Prostate gland (tissue), 2 donors: Measurements from ENCODE around the gene RGS19.

Experiments used
- CTCF ChIP-seq, 4 experiments: fragments of 200-600 bp in 2 of 4; fragments of 450-650 bp in 2 of 4; sonication (generic) in 2 of 4; IDR thresholded peaks; 1 replicate in 3 of 4; 2 replicates in 1 of 4; pipeline ENCODE4 v1.5.1; 2016 to 2019; ENCODE audit warnings: antibody characterized with exemption in 4 of 4, mild to moderate bottlenecking in 2 of 4, moderate library complexity in 2 of 4
- POLR2A ChIP-seq: fragments of 450-650 bp; IDR thresholded peaks from one replicate; pipeline ENCODE4 v1.6.1; 2016; ENCODE audit warnings: antibody characterized with exemption, mild to moderate bottlenecking
- POLR2AphosphoS5 ChIP-seq: sonication (generic); formaldehyde crosslinking; IDR thresholded peaks from one replicate; pipeline ENCODE4 v1.6.1; 2017; ENCODE audit warnings: antibody characterized with exemption

- TF ChIP-seq POLR2A (no peak), CTCF (IDR thresholded peaks at IDR 0.05) (no peak), POLR2AphosphoS5 (no peak)
Observed at GRCh38 chr20:64077876-64078551, 1.3 kb downstream of the RGS19 start.
